GM18909 (cell line): Measurements from ENCODE around the gene FUT2.

Source experiments
- ATAC-seq: cut with Tn5 transposase; IDR thresholded peaks from one replicate; pipeline ENCODE4 v1.9.1; 2021; ENCODE audit warnings: mild to moderate bottlenecking; ENCODE audit not compliant: unreplicated experiment, poor library complexity

The FUT2 gene

GRCh38 chr19:48720613-48721296, 25.0 kb downstream of the FUT2 start:
- peak; percentile 83 for ATAC-seq

DNA sequence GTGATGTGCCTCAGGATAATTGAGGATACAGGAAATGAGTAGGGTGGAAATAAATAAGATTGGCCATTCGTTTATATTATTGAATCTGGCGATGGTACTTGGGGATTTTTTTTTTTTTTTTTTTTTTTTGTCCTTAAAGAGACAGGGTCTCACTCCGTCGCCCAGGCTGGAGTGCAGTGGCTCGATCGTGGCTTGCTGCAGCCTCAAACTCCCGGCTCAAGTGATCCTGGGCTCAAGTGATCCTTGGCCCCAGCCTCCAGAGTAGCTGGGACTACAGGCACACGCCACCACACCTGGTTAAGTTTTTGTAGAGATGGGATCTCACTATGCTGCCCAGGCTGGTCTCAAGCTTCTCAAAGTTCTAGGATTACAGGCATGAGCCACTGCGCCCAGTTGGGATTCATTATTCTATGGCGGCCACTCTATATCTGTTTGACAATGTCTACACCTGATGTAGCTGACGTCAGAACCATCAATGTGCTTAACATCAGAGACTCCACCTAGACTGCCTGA, 26.5 kb downstream of the FUT2 start:
- no peak for ATAC-seq

- ATAC-seq: no peak
These were observed 29.3 kb downstream of the FUT2 start for GRCh38 chr19:48724796-48725753.

DNA sequence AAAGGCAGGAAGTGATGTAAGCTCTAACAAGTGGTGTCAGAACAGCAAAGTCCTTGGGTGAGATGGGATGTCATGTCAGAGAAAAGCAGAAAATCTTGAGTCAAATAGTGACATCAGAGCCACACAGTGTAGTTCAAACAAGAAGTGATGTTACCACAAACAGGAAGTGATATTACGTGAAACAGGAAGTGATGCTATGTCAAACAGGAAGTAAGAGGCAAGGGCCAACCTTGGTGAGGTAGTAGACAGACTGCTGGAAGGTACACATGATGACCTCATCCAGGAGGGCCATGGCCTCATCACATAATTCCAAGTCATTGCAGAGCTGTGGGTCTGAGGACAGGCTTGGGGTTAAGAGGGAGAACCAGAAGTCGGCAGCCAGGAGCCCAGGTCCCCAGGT, 30.8 kb downstream of the FUT2 start:
- ATAC-seq: no peak

GRCh38 chr19:48728911-48729664, 33.3 kb downstream of the FUT2 start:
- ATAC-seq: no peak

GRCh38 chr19:48731452-48731851, 35.7 kb downstream of the FUT2 start:
- ATAC-seq: no peak

DNA sequence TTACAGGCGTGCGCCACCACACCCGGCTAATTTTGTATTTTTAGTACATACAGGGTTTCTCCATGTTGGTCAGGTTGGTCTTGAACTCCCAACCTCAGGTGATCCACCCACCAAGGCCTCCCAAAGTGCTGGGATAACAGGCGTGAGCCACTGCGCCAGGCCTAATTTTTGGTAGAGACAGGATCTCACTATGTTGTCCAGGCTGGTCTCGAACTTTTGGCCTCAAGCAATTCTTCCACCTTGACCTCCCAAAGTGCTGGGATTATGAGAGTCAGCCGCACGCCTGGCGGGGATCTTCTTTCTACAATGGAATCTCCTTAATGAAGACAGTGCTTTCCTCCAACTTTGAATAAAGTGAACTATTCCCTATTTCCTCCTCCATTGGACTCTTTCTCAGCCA, 38.9 kb downstream of the FUT2 start:
- ATAC-seq: no peak

DNA sequence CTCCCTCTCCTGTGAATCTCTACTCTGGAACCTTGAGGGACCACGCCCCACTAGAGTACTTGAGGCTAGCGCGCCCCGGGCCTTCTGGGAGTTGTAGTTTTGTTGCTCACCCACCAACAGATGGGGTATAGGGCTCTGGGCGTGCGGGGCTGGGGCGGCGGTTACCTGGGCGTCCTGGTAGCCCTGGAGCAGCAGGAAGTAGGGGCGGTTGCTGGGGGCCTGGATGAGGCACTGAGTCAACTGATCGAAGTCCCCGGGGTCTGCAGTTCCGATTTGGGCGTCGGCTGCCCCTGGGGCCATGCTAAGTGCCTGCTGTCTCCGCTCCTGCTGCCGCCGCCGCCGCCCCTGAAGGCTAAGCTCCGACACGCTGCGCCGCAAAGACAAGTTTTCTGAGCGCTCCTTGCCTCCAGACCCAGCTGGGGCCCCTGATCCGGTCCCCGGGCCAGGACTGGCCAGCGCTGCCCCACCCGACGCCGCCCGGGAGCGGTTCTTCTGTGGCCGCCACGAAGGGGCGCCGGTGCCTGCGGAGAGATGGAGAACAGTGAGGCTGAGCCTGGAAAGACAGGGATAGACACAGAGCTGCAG, 39.4 kb downstream of the FUT2 start:
- no peak for ATAC-seq

DNA sequence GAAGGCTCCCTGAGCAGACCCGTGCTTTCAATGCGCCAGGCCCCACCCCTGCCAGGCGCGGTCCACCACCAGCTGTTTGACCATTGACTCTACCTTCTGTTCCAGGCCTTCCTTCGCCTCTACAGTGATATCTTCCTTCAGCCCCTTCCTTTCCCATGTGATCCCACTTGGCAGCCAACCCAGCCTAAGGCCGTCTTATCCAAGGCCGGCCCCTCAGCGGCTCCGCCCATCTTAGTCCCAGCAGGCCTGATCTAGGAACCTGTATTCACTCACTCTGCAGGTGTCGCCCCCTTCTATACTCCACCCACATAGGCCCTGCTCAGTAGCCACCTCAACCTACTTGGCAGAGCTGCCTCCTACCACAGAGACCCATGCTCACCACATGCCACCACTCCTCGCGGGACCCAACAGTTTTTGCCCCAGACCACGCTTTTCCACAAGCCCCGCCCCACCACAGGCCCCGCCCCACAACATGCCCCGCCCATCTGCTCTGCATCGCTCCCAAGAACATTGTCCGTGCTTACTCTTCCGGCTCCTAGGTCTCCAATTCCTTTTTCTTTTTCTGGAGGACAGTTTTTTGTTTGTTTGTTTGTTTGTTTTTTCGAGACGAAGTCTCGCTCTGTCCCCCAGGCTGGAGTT, 41.7 kb downstream of the FUT2 start:
- no peak for ATAC-seq

GRCh38 chr19:48738557-48739403, 43.0 kb downstream of the FUT2 start:
- peak; percentile 86 for ATAC-seq

DNA sequence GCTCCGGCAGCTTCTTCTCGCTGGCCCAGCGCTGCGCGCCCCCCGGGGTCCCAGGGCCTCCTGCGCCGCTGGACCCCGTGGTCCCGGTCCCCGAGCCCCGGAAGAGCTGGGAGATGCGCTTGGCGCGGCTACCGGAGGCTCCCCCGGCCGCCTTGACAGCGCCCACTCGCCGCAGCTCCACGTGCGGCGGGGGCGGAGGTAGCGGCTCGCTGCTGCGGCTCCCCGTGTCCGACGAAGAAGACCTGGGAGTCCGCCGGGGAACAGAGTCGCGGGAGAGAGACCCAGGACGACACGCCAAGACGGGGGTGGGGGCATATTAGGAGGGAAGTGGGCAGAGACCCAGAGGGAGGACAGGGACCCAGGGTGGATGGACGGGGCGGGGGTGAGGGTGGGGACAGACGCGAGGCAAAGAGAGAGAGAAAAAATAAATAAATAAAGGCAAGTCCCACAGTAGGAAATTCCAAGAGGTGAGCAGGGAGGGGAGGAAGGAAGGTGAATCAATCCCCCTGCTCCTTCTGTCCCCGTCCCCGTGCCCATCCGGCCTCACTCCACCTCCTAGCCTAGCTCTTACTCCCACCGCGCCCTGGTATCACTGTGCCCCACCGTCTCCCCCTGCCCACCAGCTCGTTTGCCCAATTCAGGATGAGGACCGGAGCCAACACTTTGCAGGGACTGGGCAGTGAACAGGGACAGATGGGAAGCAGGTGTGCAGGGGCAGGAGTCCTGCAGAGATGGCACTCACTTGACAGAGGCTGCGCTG, 43.8 kb downstream of the FUT2 start:
- ATAC-seq: peak; percentile 13

GRCh38 chr19:48740164-48740972, 44.6 kb downstream of the FUT2 start, which contains the start of gene RASIP1:
RASIP1 (minus strand) TSS chr19:48740610; CDS start chr19:48740282, 328 bp downstream.
- no peak for ATAC-seq

GRCh38 chr19:48741129-48741999, 45.6 kb downstream of the FUT2 start:
- no peak for ATAC-seq

DNA sequence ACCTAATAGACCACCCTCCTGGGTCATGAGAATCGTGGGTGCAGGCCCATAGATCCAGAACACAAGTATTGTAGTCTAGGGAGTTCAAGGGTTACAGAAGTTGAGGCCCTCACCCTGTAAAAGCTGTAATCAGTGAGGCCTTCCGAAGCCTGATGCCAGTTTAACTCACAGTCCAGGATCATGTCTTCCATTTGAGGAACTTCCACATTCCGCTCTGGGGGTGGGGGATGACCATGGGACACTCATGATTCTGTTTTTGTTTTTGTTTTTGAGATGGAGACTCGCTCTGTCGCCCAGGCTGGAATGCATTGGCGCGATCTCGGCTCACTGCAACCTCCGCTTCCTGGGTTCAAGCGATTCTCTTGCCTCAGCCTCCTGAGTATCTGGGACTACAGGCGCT, 46.3 kb downstream of the FUT2 start:
- no peak for ATAC-seq

GRCh38 chr19:48745208-48745995, 49.6 kb downstream of the FUT2 start:
- ATAC-seq: no peak

DNA sequence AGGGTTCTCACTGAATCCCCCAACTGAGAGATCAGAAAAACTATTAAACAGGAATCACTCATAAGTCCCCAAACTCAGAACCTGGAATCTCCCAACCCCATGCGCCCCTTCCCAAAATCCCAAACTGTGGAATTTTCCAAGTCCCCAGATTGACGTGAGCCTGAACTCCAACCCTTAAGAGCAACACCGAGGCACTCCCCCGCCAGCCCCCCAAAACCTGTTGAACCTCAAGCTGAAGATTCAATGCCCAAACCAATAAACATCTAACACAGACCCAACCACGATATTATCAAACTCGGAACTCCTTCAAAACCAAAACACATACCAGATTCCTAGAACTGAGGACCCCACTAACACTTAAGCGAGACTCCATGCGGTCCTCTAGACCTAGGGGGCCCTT, 50.3 kb downstream of the FUT2 start:
- ATAC-seq: no peak
